SK-N-SH (cell line): ENCODE measurements around the gene AUTS2. TPM values are rescaled to one million over a fixed set of nuclear protein-coding genes. Genes with fewer than 3 reads are reported as not detected.
A peak's percentile ranks its signal among the peaks of the same experiment; 100 is the strongest.

Experiments
- CTCF ChIA-PET: fragments of 300-600, 350-600 bp; formaldehyde crosslinking; extraction: SDS; loops from one replicate; lab custom pipeline; 2021; lab: Yijun Ruan, JAX
- POLR2A ChIA-PET: fragments of 350-600 bp; sonication (Branson Sonifier 250); formaldehyde crosslinking; extraction: SDS; loops from one replicate; lab custom pipeline; 2020; ENCODE audit warnings: antibody characterized with exemption, inconsistent platforms; lab: Yijun Ruan, JAX
- DNase-seq: peaks from one replicate; pipeline ENCODE4 v3.0.0; 2012
- H2AFZ ChIP-seq: fragments of 200-600 bp; sonication (generic); 2 replicates; pipeline ENCODE4 v1.8.1; 2016; ENCODE audit warnings: antibody characterized with exemption, mild to moderate bottlenecking, low read depth
- H3F3A ChIP-seq: fragments of 200-600 bp; sonication (generic); replicated peaks from 2 replicates; pipeline ENCODE3; 2016; ENCODE audit warnings: antibody characterized with exemption, mild to moderate bottlenecking; ENCODE audit not compliant: insufficient read depth
- H3K27ac ChIP-seq, 2 experiments: fragments of 200-500 bp in 1 of 2; fragments of 200-600 bp in 1 of 2; sonication (Bioruptor generic) in 1 of 2; sonication (generic), shearing (Covaris generic) in 1 of 2; 2 replicates each; pipeline versions ENCODE4 v1.5.1 to v1.6.1; 2014 to 2016; ENCODE audit warnings: low read depth in 2 of 2, inconsistent platforms in 1 of 2, low read length in 1 of 2, mild to moderate bottlenecking in 1 of 2, mixed read lengths in 1 of 2
- H3K27me3 ChIP-seq: fragments of 200-600 bp; sonication (generic), shearing (Covaris generic); 2 replicates; pipeline ENCODE4 v1.6.1; 2016; ENCODE audit warnings: mixed run types; ENCODE audit not compliant: insufficient read depth
- H3K36me3 ChIP-seq, 2 experiments: fragments of 200-500 bp in 1 of 2; fragments of 200-600 bp in 1 of 2; sonication (Bioruptor generic) in 1 of 2; sonication (generic) in 1 of 2; replicated peaks in 1 of 2; 2 replicates each; pipeline versions ENCODE3 to v1.5.1; 2014 to 2016; ENCODE audit warnings: low read length in 1 of 2, mild to moderate bottlenecking in 1 of 2; ENCODE audit not compliant: insufficient read depth in 2 of 2, control insufficient read depth in 1 of 2
- H3K4me1 ChIP-seq, 2 experiments: fragments of 200-500 bp in 1 of 2; fragments of 200-600 bp in 1 of 2; sonication (Bioruptor generic) in 1 of 2; sonication (generic), shearing (Covaris generic) in 1 of 2; 2 replicates each; pipeline versions ENCODE4 v1.5.1 to v1.6.1; 2014 to 2016; ENCODE audit warnings: low read depth in 1 of 2, low read length in 1 of 2, mixed run types in 1 of 2; ENCODE audit not compliant: insufficient read depth in 2 of 2, control insufficient read depth in 1 of 2
- H3K4me2 ChIP-seq: fragments of 200-600 bp; sonication (generic), shearing (Covaris generic); 2 replicates; pipeline ENCODE4 v1.6.1; 2017; ENCODE audit warnings: mixed run types
- H3K4me3 ChIP-seq, 2 experiments: fragments of 200-500 bp in 1 of 2; fragments of 200-600 bp in 1 of 2; sonication (Bioruptor generic) in 1 of 2; sonication (generic), shearing (Covaris generic) in 1 of 2; 2 replicates each; pipeline versions ENCODE4 v1.5.1 to v1.8.1; 2014 to 2016; ENCODE audit warnings: low read depth in 2 of 2, inconsistent platforms in 1 of 2, low read length in 1 of 2, mild to moderate bottlenecking in 1 of 2, mixed read lengths in 1 of 2, moderate library complexity in 1 of 2
- H3K79me2 ChIP-seq: fragments of 200-600 bp; sonication (generic); 2 replicates; pipeline ENCODE4 v1.8.1; 2017; ENCODE audit warnings: mild to moderate bottlenecking; ENCODE audit not compliant: insufficient read depth
- H3K9ac ChIP-seq: fragments of 200-600 bp; sonication (generic); 2 replicates; pipeline ENCODE4 v1.6.1; 2017; ENCODE audit warnings: mixed run types
- H3K9me2 ChIP-seq: fragments of 200-600 bp; sonication (generic); 2 replicates; pipeline ENCODE4 v1.6.1; 2017; ENCODE audit warnings: mixed run types
- H3K9me3 ChIP-seq: fragments of 200-600 bp; sonication (generic); 2 replicates; pipeline ENCODE4 v1.6.1; 2017; ENCODE audit warnings: mixed run types, mild to moderate bottlenecking, moderate library complexity
- H4K20me1 ChIP-seq: fragments of 200-600 bp; sonication (generic); 2 replicates; pipeline ENCODE4 v1.6.1; 2017; ENCODE audit warnings: mild to moderate bottlenecking, mixed run types; ENCODE audit not compliant: insufficient read depth
- CHD2 ChIP-seq: fragments of 150-350 bp; IDR thresholded peaks from 2 replicates; pipeline ENCODE4 v1.6.1; 2018; ENCODE audit warnings: low read length; ENCODE audit not compliant: partially characterized antibody
- EP300 ChIP-seq, 2 experiments: IDR thresholded peaks; 2 replicates each; pipeline versions ENCODE4 v1.4.0 to v1.6.1; 2012; ENCODE audit warnings: borderline replicate concordance in 1 of 2, low read depth in 1 of 2, low read length in 1 of 2
- FOSL2 ChIP-seq: IDR thresholded peaks from 2 replicates; pipeline ENCODE4 v1.4.0; 2012; ENCODE audit warnings: low read depth, mild to moderate bottlenecking, moderate library complexity, borderline replicate concordance
- GABPA ChIP-seq: IDR thresholded peaks from 2 replicates; pipeline ENCODE4 v1.4.0; 2012; ENCODE audit warnings: low read depth, mild to moderate bottlenecking
- GATA2 ChIP-seq: sonication (generic); formaldehyde crosslinking; IDR thresholded peaks from 2 replicates; pipeline ENCODE4 v1.5.0; 2020; ENCODE audit warnings: mild to moderate bottlenecking, missing genetic modification reagents
- MEF2A ChIP-seq: IDR thresholded peaks from 2 replicates; pipeline ENCODE4 v1.4.0; 2012; ENCODE audit warnings: low read depth, borderline replicate concordance
- NFIC ChIP-seq: IDR thresholded peaks from 2 replicates; pipeline ENCODE4 v1.4.0; 2012; ENCODE audit warnings: borderline replicate concordance
- RAD21 ChIP-seq: IDR thresholded peaks from 2 replicates; pipeline ENCODE4 v1.6.1; 2012; ENCODE audit warnings: mild to moderate bottlenecking, low read length
- RCOR1 ChIP-seq: fragments of 150-350 bp; IDR thresholded peaks from 2 replicates; pipeline ENCODE4 v1.6.1; 2017; ENCODE audit warnings: antibody characterized with exemption, low read length
- RFX5 ChIP-seq: IDR thresholded peaks from 2 replicates; pipeline ENCODE4 v1.6.1; 2012; ENCODE audit warnings: mild to moderate bottlenecking, improper control_type of control experiment, low read length
- WGBS: methylation state at CpG from one replicate; pipeline ENCODE4 v1.1.6; 2017; ENCODE audit warnings: low lambda C conversion rate; 5-methylcytosine and 5-hydroxymethylcytosine counted together
- polyA plus RNA-seq, 3 experiments: library from polyadenylated mRNA; depleted of rRNA; stranded (reverse); fragments of >200 nt; gene quantifications; 2 replicates each; pipeline ENCODE4 v1.2.3, GENCODE V29; 2012
- TF ChIP-seq, protein P1 (sequence below): IDR thresholded peaks from 2 replicates; pipeline ENCODE4 v1.4.0; 2012; ENCODE audit warnings: low read depth, borderline replicate concordance
- TF ChIP-seq, protein P2 (sequence below): fragments of 150-350 bp; IDR thresholded peaks from 2 replicates; pipeline ENCODE4 v1.6.1; 2017; ENCODE audit warnings: antibody characterized with exemption, low read length, low read depth, borderline replicate concordance

Gene AUTS2
- polyA plus RNA-seq, 1 of the 3 experiments (the other 2 are of a cell fraction) = 15.6 TPM

- H3K4me3 ChIP-seq = no peak overlapping the region
- H3K4me1 ChIP-seq = peaks cover 7 to 35% of the 10 kb centered on the region in 2 experiments; a peak in 3 of 4 replicates
- DNase-seq = no peak
- no peak overlapping the region for H3K9ac ChIP-seq
- H3K27me3 ChIP-seq = no peaks in the 10 kb centered on the region
- CTCF ChIA-PET = interaction anchor here (1.0 to 2.6 kb wide), 3 partner anchors 16 to 737 kb away, joined by 3 to 7 read pairs (median 4); no protein-coding TSS in a partner anchor
- peaks cover 3% of the 10 kb centered on the region for H4K20me1 ChIP-seq
- H3K79me2 ChIP-seq = no peaks in the 10 kb centered on the region
- H3K9me3 ChIP-seq = no peaks in the 10 kb centered on the region
- peaks cover 3% of the 10 kb centered on the region for H3F3A ChIP-seq
- TF ChIP-seq MEF2A (no peak), GABPA (no peak), FOSL2 (no peak)
- H3K4me2 ChIP-seq = no peak overlapping the region
- peak overlapping the region in 1 of 2 experiments; percentile 31; a peak in 1 of 4 replicates for H3K27ac ChIP-seq
- H3K36me3 ChIP-seq = no peaks in the 10 kb centered on the region
- H2AFZ ChIP-seq = no peak overlapping the region
- POLR2A ChIA-PET = interaction anchor here (0.8 kb wide), 1 partner anchor 64 kb away, joined by 4 read pairs; no protein-coding TSS in a partner anchor
- no peaks in the 10 kb centered on the region for H3K9me2 ChIP-seq
Measured at GRCh38 chr7:69961436-69961835, 363.2 kb downstream of the AUTS2 start.

DNA sequence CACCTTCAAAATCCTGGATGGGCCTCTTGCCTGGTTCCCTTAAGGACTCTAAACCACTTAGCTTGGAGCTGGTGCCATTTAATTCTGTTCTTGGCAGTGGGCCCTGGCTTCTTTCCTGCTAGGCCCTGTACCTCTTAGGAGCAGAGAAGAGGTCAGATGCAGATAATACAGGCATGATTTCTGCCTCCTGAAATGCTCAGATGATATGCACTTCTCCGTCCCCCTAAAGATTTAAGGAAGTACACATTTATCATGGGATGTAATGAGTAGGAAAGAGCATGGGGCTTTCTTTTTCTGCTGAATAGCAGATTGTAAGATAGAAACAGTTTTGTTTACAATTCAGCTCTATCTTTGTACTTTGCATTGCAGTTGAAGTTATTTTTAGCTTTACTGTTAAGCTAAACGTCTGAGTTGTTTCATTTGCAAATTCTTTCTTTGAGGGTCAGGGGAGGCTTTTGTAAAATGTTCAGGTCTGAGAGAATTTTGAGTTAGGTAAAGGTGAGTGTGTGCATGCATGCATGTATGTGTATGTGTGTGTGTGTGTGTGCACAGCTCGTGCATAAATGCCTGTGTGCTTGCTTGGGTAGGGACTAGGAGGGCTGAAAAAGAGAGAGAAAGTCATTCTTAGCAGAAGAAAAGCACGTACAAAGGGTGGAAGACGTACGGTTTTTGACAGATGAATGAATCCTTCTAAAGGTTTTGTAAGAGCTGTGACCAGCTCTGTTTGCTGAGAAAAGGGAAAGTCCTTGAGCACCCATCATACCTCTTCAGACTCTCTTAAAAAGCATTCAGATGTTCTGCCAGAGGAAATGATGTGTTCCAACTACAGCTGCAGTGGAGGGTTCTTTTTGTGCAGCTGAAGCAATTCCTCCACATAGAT, 364.2 kb downstream of the AUTS2 start:
- Histone ChIP-seq H3K9me2 (no peaks in the 10 kb centered on the region), H2AFZ (no peak overlapping the region), H4K20me1 (peaks cover 6% of the 10 kb centered on the region), H3K9me3 (no peaks in the 10 kb centered on the region), H3K4me1 (peaks cover 7 to 45% of the 10 kb centered on the region in 2 experiments; a peak in 3 of 4 replicates), H3K27ac (peak overlapping the region in 1 of 2 experiments; percentile 31; a peak in 2 of 4 replicates), H3K79me2 (no peaks in the 10 kb centered on the region), H3K27me3 (no peaks in the 10 kb centered on the region), H3F3A (peaks cover 3% of the 10 kb centered on the region), H3K4me3 (no peak overlapping the region), H3K36me3 (no peaks in the 10 kb centered on the region), H3K4me2 (peak overlapping the region; percentile 48), H3K9ac (no peak overlapping the region)
- POLR2A ChIA-PET = interaction anchor here (0.8 kb wide), 1 partner anchor 63 kb away, joined by 4 read pairs; no protein-coding TSS in a partner anchor
- TF ChIP-seq, protein P1, sequence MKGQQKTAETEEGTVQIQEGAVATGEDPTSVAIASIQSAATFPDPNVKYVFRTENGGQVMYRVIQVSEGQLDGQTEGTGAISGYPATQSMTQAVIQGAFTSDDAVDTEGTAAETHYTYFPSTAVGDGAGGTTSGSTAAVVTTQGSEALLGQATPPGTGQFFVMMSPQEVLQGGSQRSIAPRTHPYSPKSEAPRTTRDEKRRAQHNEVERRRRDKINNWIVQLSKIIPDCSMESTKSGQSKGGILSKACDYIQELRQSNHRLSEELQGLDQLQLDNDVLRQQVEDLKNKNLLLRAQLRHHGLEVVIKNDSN = no peak
- TF ChIP-seq RCOR1 (0 out of 2 replicates have a peak, but pooled peaks have one; percentile 17), MEF2A (no peak), GATA2 (CRISPR knock-in tag) (peak; percentile 53), RAD21 (no peak), CHD2 (no peak), NFIC (peak; percentile 59), EP300 (IDR thresholded peaks at IDR 0.05; ENCODE audit: borderline replicate concordance in 1 of 2, low read depth in 1 of 2, low read length in 1 of 2) (no peak), RFX5 (no peak)
- TF ChIP-seq, protein P2, sequence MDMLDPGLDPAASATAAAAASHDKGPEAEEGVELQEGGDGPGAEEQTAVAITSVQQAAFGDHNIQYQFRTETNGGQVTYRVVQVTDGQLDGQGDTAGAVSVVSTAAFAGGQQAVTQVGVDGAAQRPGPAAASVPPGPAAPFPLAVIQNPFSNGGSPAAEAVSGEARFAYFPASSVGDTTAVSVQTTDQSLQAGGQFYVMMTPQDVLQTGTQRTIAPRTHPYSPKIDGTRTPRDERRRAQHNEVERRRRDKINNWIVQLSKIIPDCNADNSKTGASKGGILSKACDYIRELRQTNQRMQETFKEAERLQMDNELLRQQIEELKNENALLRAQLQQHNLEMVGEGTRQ = no peak
- 73% methylated on average over 6 of the region's 6 CpGs for WGBS
- CTCF ChIA-PET = interaction anchor here (0.8 to 3.1 kb wide), 6 partner anchors 8 to 736 kb away, joined by 3 to 9 read pairs (median 5); no protein-coding TSS in a partner anchor
- DNase-seq = peak; percentile 24
